Mesenchymal stem cell (in vitro differentiated cells and primary cell): ENCODE results near the gene PHF5A.

Source experiments
- DNase-seq: peaks from one replicate; pipeline ENCODE4 v3.0.0-alpha.2; 2013
- H2AFZ ChIP-seq: one replicate; pipeline ENCODE4 v1.6.1; 2013; ENCODE audit warnings: low read depth, mild to moderate bottlenecking, control low read depth, inconsistent platforms, low read length, moderate library complexity
- H2AK5ac ChIP-seq: 2 replicates; pipeline ENCODE4 v1.6.1; 2013; ENCODE audit warnings: low read length, moderate library complexity, mild to moderate bottlenecking, inconsistent platforms; ENCODE audit not compliant: severe bottlenecking
- H2BK120ac ChIP-seq: one replicate; pipeline ENCODE4 v1.6.1; 2013; ENCODE audit warnings: low read depth, mild to moderate bottlenecking, inconsistent platforms, low read length, moderate library complexity
- H2BK12ac ChIP-seq, 2 experiments: one replicate each; pipeline ENCODE4 v1.6.1; 2013; ENCODE audit warnings: inconsistent platforms in 2 of 2, low read length in 2 of 2, mild to moderate bottlenecking in 2 of 2, moderate library complexity in 2 of 2, control low read depth in 1 of 2
- H2BK15ac ChIP-seq: one replicate; pipeline ENCODE4 v1.6.1; 2013; ENCODE audit warnings: mild to moderate bottlenecking, low read depth, inconsistent platforms; ENCODE audit not compliant: poor library complexity, severe bottlenecking
- H2BK5ac ChIP-seq: 2 replicates; pipeline ENCODE4 v1.6.1; 2013; ENCODE audit warnings: low read depth, mild to moderate bottlenecking, low read length, control low read depth, inconsistent platforms; ENCODE audit not compliant: poor library complexity, severe bottlenecking
- H3K14ac ChIP-seq, 2 experiments: one replicate each; pipeline ENCODE4 v1.6.1; 2013; ENCODE audit warnings: inconsistent platforms in 2 of 2, low read length in 2 of 2, control low read depth in 1 of 2, mild to moderate bottlenecking in 1 of 2, moderate library complexity in 1 of 2
- H3K18ac ChIP-seq, 2 experiments: one replicate each; pipeline ENCODE4 v1.6.1; 2013; ENCODE audit warnings: inconsistent platforms in 2 of 2, low read length in 2 of 2, control low read depth in 1 of 2, low read depth in 1 of 2, mild to moderate bottlenecking in 1 of 2
- H3K23ac ChIP-seq, 2 experiments: one replicate each; pipeline ENCODE4 v1.6.1; 2013; ENCODE audit warnings: inconsistent platforms in 2 of 2, low read length in 2 of 2, mild to moderate bottlenecking in 2 of 2, moderate library complexity in 2 of 2, control low read depth in 1 of 2
- H3K27ac ChIP-seq: 2 replicates; pipeline ENCODE4 v1.5.1; 2013; ENCODE audit warnings: mild to moderate bottlenecking, moderate library complexity, low read length, control low read depth, inconsistent platforms; ENCODE audit not compliant: poor library complexity, severe bottlenecking
- H3K27me3 ChIP-seq, 2 experiments: 2 replicates each; pipeline versions ENCODE4 v1.6.1 to v1.7.0; 2013; ENCODE audit warnings: low read length in 2 of 2, mild to moderate bottlenecking in 2 of 2, moderate library complexity in 2 of 2, control low read depth in 1 of 2, inconsistent platforms in 1 of 2; ENCODE audit not compliant: control insufficient read depth in 1 of 2, insufficient read depth in 1 of 2
- H3K36me3 ChIP-seq, 2 experiments: 2 replicates each; pipeline versions ENCODE4 v1.6.1 to v1.7.0; 2013; ENCODE audit warnings: low read length in 2 of 2, control low read depth in 1 of 2, inconsistent platforms in 1 of 2, low read depth in 1 of 2, mild to moderate bottlenecking in 1 of 2; ENCODE audit not compliant: insufficient read depth in 2 of 2, control insufficient read depth in 1 of 2
- H3K4ac ChIP-seq, 2 experiments: one replicate each; pipeline ENCODE4 v1.6.1; 2013; ENCODE audit warnings: inconsistent platforms in 2 of 2, low read length in 2 of 2, mild to moderate bottlenecking in 2 of 2, moderate library complexity in 2 of 2, control low read depth in 1 of 2, low read depth in 1 of 2
- H3K4me1 ChIP-seq: 2 replicates; pipeline ENCODE4 v1.6.1; 2013; ENCODE audit warnings: low read depth, low read length, control low read depth; ENCODE audit not compliant: control insufficient read depth, insufficient read depth
- H3K4me2 ChIP-seq: 2 replicates; pipeline ENCODE4 v1.6.1; 2013; ENCODE audit warnings: low read length, mild to moderate bottlenecking, inconsistent platforms; ENCODE audit not compliant: poor library complexity, severe bottlenecking
- H3K4me3 ChIP-seq, 2 experiments: 2 replicates each; pipeline versions ENCODE4 v1.5.1 to v1.7.0; 2013; ENCODE audit warnings: low read length in 2 of 2, mild to moderate bottlenecking in 2 of 2, control low read depth in 1 of 2, low read depth in 1 of 2; ENCODE audit not compliant: insufficient read depth in 1 of 2
- H3K79me1 ChIP-seq: replicated peaks from 2 replicates; pipeline ENCODE4 v1.6.1; 2013; ENCODE audit warnings: mild to moderate bottlenecking, control low read depth, low read length, inconsistent platforms; ENCODE audit not compliant: poor library complexity, severe bottlenecking
- H3K9ac ChIP-seq: 2 replicates; pipeline ENCODE4 v1.7.0; 2013; ENCODE audit warnings: mild to moderate bottlenecking, low read length, moderate library complexity
- H3K9me3 ChIP-seq: 2 replicates; pipeline ENCODE4 v1.7.0; 2013; ENCODE audit warnings: mild to moderate bottlenecking, low read length; ENCODE audit not compliant: control insufficient read depth
- H4K8ac ChIP-seq: one replicate; pipeline ENCODE4 v1.6.1; 2013; ENCODE audit warnings: inconsistent platforms, mild to moderate bottlenecking, low read length, moderate library complexity
- H4K91ac ChIP-seq: one replicate; pipeline ENCODE4 v1.6.1; 2013; ENCODE audit warnings: mild to moderate bottlenecking, low read length, inconsistent platforms
- WGBS: methylation state at CpG from one replicate; pipeline ENCODE4 v1.1.7; 2013; ENCODE audit warnings: mixed read lengths; 5-methylcytosine and 5-hydroxymethylcytosine counted together

Gene PHF5A

DNA sequence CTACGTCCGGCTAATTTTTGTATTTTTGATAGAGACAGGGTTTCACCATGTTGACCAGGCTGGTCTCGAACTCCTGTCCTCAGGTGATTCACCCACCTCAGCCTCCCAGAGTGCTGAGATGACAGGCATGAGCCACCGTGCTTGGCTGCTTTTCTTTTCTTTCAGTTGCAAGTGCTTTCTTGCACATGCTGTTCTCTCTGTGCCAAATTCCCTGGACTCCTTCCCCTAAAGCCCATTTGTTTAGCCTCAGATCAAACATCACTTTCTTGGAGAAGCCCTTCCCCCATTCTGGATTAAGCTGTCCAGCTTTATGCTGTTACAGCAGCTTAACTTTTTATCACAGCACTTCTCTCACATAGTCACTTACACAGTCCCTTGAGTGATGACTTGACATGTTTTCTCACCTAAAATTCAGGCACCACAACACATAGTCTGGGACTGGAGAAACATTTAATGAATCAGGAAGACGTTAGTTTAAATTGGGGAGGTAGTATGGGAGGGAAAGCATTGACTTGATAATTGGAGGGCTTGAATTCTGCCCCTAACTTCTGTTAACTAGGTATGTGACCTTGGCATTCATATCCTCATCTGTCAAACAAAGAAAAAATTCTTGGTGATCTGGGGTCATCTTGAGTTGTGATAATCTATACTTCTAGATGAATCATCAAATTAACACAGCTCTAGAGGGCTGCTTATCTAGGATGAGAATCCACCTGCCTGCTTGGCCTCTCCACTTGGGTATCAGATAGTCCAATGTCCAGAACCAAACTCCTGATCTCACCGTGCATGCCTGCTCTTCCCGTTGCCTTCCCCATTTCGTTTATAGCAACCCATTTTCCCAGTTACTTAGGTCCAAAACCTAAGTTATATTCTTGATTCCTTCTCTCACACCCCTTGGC, 18.8 kb upstream of the PHF5A start:
- no peak overlapping the region for H2BK5ac ChIP-seq
- no peak overlapping the region for H3K9ac ChIP-seq
- H2BK120ac ChIP-seq: no peak overlapping the region
- H2AK5ac ChIP-seq: no peak overlapping the region
- H2BK15ac ChIP-seq: no peak overlapping the region
- WGBS: 97% methylated on average over 7 of the region's 8 CpGs
- H4K8ac ChIP-seq: no peak overlapping the region
- no peaks in the 10 kb centered on the region for H3K27me3 ChIP-seq
- no peak overlapping the region for H4K91ac ChIP-seq
- peaks cover 4% of the 10 kb centered on the region for H3K4me1 ChIP-seq
- H2BK12ac ChIP-seq: no peak overlapping the region
- H3K79me1 ChIP-seq: peaks cover 22% of the 10 kb centered on the region
- DNase-seq: no peak
- H3K4me2 ChIP-seq: no peak overlapping the region
- no peak overlapping the region for H3K4ac ChIP-seq
- no peak overlapping the region for H3K4me3 ChIP-seq
- H3K9me3 ChIP-seq: no peaks in the 10 kb centered on the region
- H3K23ac ChIP-seq: no peak overlapping the region
- H3K36me3 ChIP-seq: no peaks in the 10 kb centered on the region
- no peak overlapping the region for H3K14ac ChIP-seq
- H2AFZ ChIP-seq: no peak overlapping the region
- no peak overlapping the region for H3K27ac ChIP-seq
- no peak overlapping the region for H3K18ac ChIP-seq

- H4K91ac ChIP-seq: no peak overlapping the region
- no peaks in the 10 kb centered on the region for H3K9me3 ChIP-seq
- no peak overlapping the region for H2BK15ac ChIP-seq
- no peak overlapping the region for H2BK5ac ChIP-seq
- no peak overlapping the region for H2BK120ac ChIP-seq
- H3K27ac ChIP-seq: no peak overlapping the region
- H3K9ac ChIP-seq: no peak overlapping the region
- WGBS: 99% methylated on average over 7 of the region's 7 CpGs
- H2BK12ac ChIP-seq: no peak overlapping the region
- peaks cover 0 to 4% of the 10 kb centered on the region in 2 experiments for H3K36me3 ChIP-seq
- no peaks in the 10 kb centered on the region for H3K27me3 ChIP-seq
- no peak overlapping the region for H3K14ac ChIP-seq
- H3K4ac ChIP-seq: no peak overlapping the region
- H3K4me2 ChIP-seq: no peak overlapping the region
- no peak overlapping the region for H3K4me3 ChIP-seq
- no peak overlapping the region for H3K18ac ChIP-seq
- no peak overlapping the region for H4K8ac ChIP-seq
- no peak overlapping the region for H3K23ac ChIP-seq
- H2AFZ ChIP-seq: no peak overlapping the region
- DNase-seq: no peak
- H2AK5ac ChIP-seq: no peak overlapping the region
- H3K4me1 ChIP-seq: peaks cover 13% of the 10 kb centered on the region
- H3K79me1 ChIP-seq: peaks cover 28% of the 10 kb centered on the region
Measured at GRCh38 chr22:41485033-41485432, 16.5 kb upstream of the PHF5A start.

- Histone ChIP-seq H3K36me3 (peaks cover 0 to 12% of the 10 kb centered on the region in 2 experiments), H2BK5ac (no peak overlapping the region), H3K18ac (no peak overlapping the region), H3K4me3 (no peak overlapping the region), H2AFZ (no peak overlapping the region), H3K27ac (no peak overlapping the region), H2BK12ac (no peak overlapping the region), H2BK15ac (no peak overlapping the region), H3K79me1 (peaks cover 38% of the 10 kb centered on the region), H2BK120ac (no peak overlapping the region), H3K27me3 (no peaks in the 10 kb centered on the region), H4K8ac (no peak overlapping the region), H3K23ac (no peak overlapping the region), H3K4ac (peak overlapping the region in 1 of 2 experiments; percentile 46), H3K9me3 (no peaks in the 10 kb centered on the region), H3K9ac (peak overlapping the region; percentile 59), H2AK5ac (peak overlapping the region; percentile 2), H3K4me1 (peaks cover 21% of the 10 kb centered on the region), H3K14ac (no peak overlapping the region), H4K91ac (no peak overlapping the region), H3K4me2 (no peak overlapping the region)
- DNase-seq: peak; percentile 28
- WGBS: 58% methylated on average over 2 of the region's 2 CpGs
Measured at GRCh38 chr22:41482319-41482935, 13.9 kb upstream of the PHF5A start.

DNA sequence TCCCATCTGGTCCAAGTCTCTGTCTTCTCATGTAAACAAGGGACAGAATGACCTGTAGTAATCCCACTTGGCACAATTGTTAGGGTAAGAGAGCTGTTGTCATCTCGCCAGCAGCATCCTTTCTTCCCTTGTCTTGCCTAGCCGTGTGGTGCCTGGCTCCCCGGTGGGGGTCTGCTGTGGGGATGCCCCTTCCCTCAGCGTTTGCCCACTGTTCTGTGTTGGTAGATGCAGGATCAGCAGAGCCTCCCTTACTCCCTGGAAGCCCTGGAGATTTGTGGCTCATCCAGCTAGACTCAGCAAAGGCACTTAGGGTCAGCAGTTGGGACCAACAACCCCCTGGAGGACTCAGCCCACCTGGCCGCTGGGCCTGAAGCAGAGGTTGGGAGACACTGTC, 13.4 kb upstream of the PHF5A start:
- Histone ChIP-seq H3K36me3 (peaks cover 0 to 15% of the 10 kb centered on the region in 2 experiments), H2AFZ (no peak overlapping the region), H3K4me3 (no peak overlapping the region), H3K23ac (no peak overlapping the region), H4K8ac (no peak overlapping the region), H3K4me1 (peaks cover 21% of the 10 kb centered on the region), H3K9ac (peak overlapping the region; percentile 59), H3K18ac (no peak overlapping the region), H3K14ac (peak overlapping the region in 1 of 2 experiments; percentile 66), H3K27me3 (no peaks in the 10 kb centered on the region), H2AK5ac (no peak overlapping the region), H3K4ac (peak overlapping the region in 1 of 2 experiments; percentile 29), H2BK120ac (no peak overlapping the region), H4K91ac (no peak overlapping the region), H2BK12ac (no peak overlapping the region), H3K4me2 (no peak overlapping the region), H2BK5ac (no peak overlapping the region), H3K9me3 (no peaks in the 10 kb centered on the region), H3K79me1 (peaks cover 37% of the 10 kb centered on the region), H2BK15ac (no peak overlapping the region), H3K27ac (no peak overlapping the region)
- 71% methylated on average over 5 of the region's 5 CpGs for WGBS
- no peak for DNase-seq
